MCF 10A (cell line): ENCODE results near the gene SUMF2. TPM values are rescaled to one million over a fixed set of nuclear protein-coding genes. Genes with fewer than 3 reads are reported as not detected.

ENCODE experiments used
- BruUV-seq: library from RNA; stranded (reverse); fragments of 400-500 nt; replicated peaks from 2 replicates; lab custom pipeline; 2021; lab: Mats Ljungman, UMichigan
- CTCF ChIA-PET: fragments of 300-600 bp; sonication (Branson Sonifier 250); formaldehyde crosslinking; extraction: SDS; loops from one replicate; lab custom pipeline; 2021; ENCODE audit warnings: antibody characterized with exemption, inconsistent platforms; lab: Yijun Ruan, JAX
- POLR2A ChIA-PET: fragments of 300-600, 350-650 bp; sonication (Branson Sonifier 250); formaldehyde crosslinking; extraction: SDS; loops from one replicate; lab custom pipeline; 2020; ENCODE audit warnings: antibody characterized with exemption, inconsistent platforms; lab: Yijun Ruan, JAX
- DNase-seq: peaks from one replicate; pipeline ENCODE4 v3.0.0-alpha.2; 2018; ENCODE audit not compliant: unreplicated experiment
- H3K27ac Mint-ChIP-seq: one replicate; pipeline ENCODE4 v1.8.0; 2022; ENCODE audit warnings: mild to moderate bottlenecking, low read depth, mixed read lengths; ENCODE audit not compliant: unreplicated experiment
- H3K27me3 Mint-ChIP-seq: one replicate; pipeline ENCODE4 v1.8.0; 2022; ENCODE audit warnings: mixed read lengths; ENCODE audit not compliant: insufficient read depth, unreplicated experiment
- H3K36me3 Mint-ChIP-seq: one replicate; pipeline ENCODE4 v1.8.0; 2022; ENCODE audit warnings: mild to moderate bottlenecking, moderate library complexity, mixed read lengths; ENCODE audit not compliant: insufficient read depth, unreplicated experiment
- H3K4me1 Mint-ChIP-seq: one replicate; pipeline ENCODE4 v1.8.0; 2022; ENCODE audit warnings: mixed read lengths; ENCODE audit not compliant: insufficient read depth, unreplicated experiment
- H3K4me3 Mint-ChIP-seq: one replicate; pipeline ENCODE4 v1.8.0; 2022; ENCODE audit warnings: mild to moderate bottlenecking, moderate library complexity, mixed read lengths; ENCODE audit not compliant: unreplicated experiment
- H3K9me3 Mint-ChIP-seq: one replicate; pipeline ENCODE4 v1.8.0; 2022; ENCODE audit warnings: mixed read lengths; ENCODE audit not compliant: unreplicated experiment
- CTCF ChIP-seq: fragments of 200-600 bp; IDR thresholded peaks from one replicate; pipeline ENCODE4 v1.8.0; 2022; ENCODE audit warnings: antibody characterized with exemption, mild to moderate bottlenecking; ENCODE audit not compliant: unreplicated experiment
- intact Hi-C: fragments of 100-400 bp; cut with micrococcal nuclease; formaldehyde crosslinking; loops from 2 replicates; pipeline ENCODE4 v1.14.1; 2022
- total RNA-seq: library from RNA; stranded (reverse); gene quantifications from 2 replicates; pipeline ENCODE4 v1.2.3, GENCODE V29; 2022

The SUMF2 gene
- total RNA-seq, 1 experiment from 2014 or later, result 159 TPM

- ChIA-PET POLR2A (interaction anchor here (0.6 to 3.3 kb wide), 8 partner anchors 8 to 478 kb away, joined by 3 to 26 read pairs (median 4); partner anchors contain the start of genes NIPSNAP2 and SUMF2), CTCF (interaction anchor here (0.6 to 1.3 kb wide), 2 partner anchors 37 to 89 kb away, joined by 3 to 6 read pairs; partner anchors contain the start of gene NIPSNAP2)
- H3K27ac Mint-ChIP-seq, result peak overlapping the region; percentile 94
- H3K4me3 Mint-ChIP-seq, result peak overlapping the region; percentile 97
- TF ChIP-seq CTCF, result no peak
- H3K36me3 Mint-ChIP-seq, result peaks cover 70% of the 10 kb centered on the region
- intact Hi-C loops, result no loop called here
- H3K9me3 Mint-ChIP-seq, result no peaks in the 10 kb centered on the region
- DNase-seq, result no peak
- no peaks in the 10 kb centered on the region for H3K27me3 Mint-ChIP-seq
- peaks cover 10% of the 10 kb centered on the region for H3K4me1 Mint-ChIP-seq
- BruUV-seq, result no TSS peak
Observed at GRCh38 chr7:56053379-56053778, 10.7 kb upstream of the SUMF2 start.

GRCh38 chr7:56053993-56054392 is 10.1 kb upstream of the SUMF2 start:
- H3K27ac Mint-ChIP-seq, result peak overlapping the region; percentile 94
- ChIA-PET CTCF (interaction anchor here (0.6 to 1.3 kb wide), 2 partner anchors 38 to 90 kb away, joined by 3 to 6 read pairs; partner anchors contain the start of gene NIPSNAP2), POLR2A (interaction anchor here (0.6 to 3.3 kb wide), 6 partner anchors 9 to 413 kb away, joined by 3 to 26 read pairs (median 6); partner anchors contain the start of genes NIPSNAP2 and SUMF2)
- BruUV-seq, result no TSS peak
- intact Hi-C loops, result no loop called here
- no peaks in the 10 kb centered on the region for H3K27me3 Mint-ChIP-seq
- no peak for TF ChIP-seq CTCF
- peaks cover 76% of the 10 kb centered on the region for H3K36me3 Mint-ChIP-seq
- H3K4me3 Mint-ChIP-seq, result no peak overlapping the region
- no peaks in the 10 kb centered on the region for H3K9me3 Mint-ChIP-seq
- DNase-seq, result no peak
- peaks cover 10% of the 10 kb centered on the region for H3K4me1 Mint-ChIP-seq

- peaks cover 82% of the 10 kb centered on the region for H3K36me3 Mint-ChIP-seq
- POLR2A ChIA-PET, result interaction anchor here (0.7 to 9.3 kb wide), 7 partner anchors 9 to 59 kb away, joined by 3 to 116 read pairs (median 18); partner anchors contain the start of genes CCT6A and PSPH
Observed at GRCh38 chr7:56062382-56062781, 1.7 kb upstream of the SUMF2 start.

More at GRCh38 chr7:56062382-56062781, 1.7 kb upstream of the SUMF2 start:
- no peak overlapping the region for H3K4me3 Mint-ChIP-seq
- H3K9me3 Mint-ChIP-seq, result no peaks in the 10 kb centered on the region
- no TSS peak for BruUV-seq
- DNase-seq, result no peak
- intact Hi-C loops, result no loop called here
- CTCF ChIA-PET, result interaction anchor here (1.0 to 1.2 kb wide), 4 partner anchors 10 to 44 kb away, joined by 4 to 6 read pairs (median 4); no protein-coding TSS in a partner anchor
- H3K4me1 Mint-ChIP-seq, result peaks cover 30% of the 10 kb centered on the region
- peak overlapping the region; percentile 52 for H3K27ac Mint-ChIP-seq
- no peaks in the 10 kb centered on the region for H3K27me3 Mint-ChIP-seq
- no peak for TF ChIP-seq CTCF
